Brain microvascular endothelial cell (primary cell): ENCODE data around the gene GPR27.

Source experiments
- DNase-seq: peaks from one replicate; pipeline ENCODE4 v3.0.0-alpha.2; 2020
- H3K27ac ChIP-seq: fragments of 250-450 bp; sonication (Bioruptor Pico); 2 replicates; pipeline ENCODE4 v1.5.1; 2020; ENCODE audit warnings: mild to moderate bottlenecking, moderate library complexity
- H3K27me3 ChIP-seq: fragments of 250-450 bp; sonication (Bioruptor Pico); replicated peaks from 2 replicates; pipeline ENCODE4 v1.5.1; 2020; ENCODE audit warnings: mild to moderate bottlenecking
- H3K36me3 ChIP-seq: fragments of 250-450 bp; sonication (Bioruptor Pico); replicated peaks from 2 replicates; pipeline ENCODE4 v1.5.1; 2020; ENCODE audit warnings: mild to moderate bottlenecking
- H3K4me3 ChIP-seq: 2 replicates; pipeline ENCODE4 v1.5.1; 2011; ENCODE audit warnings: low read depth, mild to moderate bottlenecking, control low read depth, low read length, moderate library complexity
- CTCF ChIP-seq: IDR thresholded peaks from 2 replicates; pipeline ENCODE4 v1.5.1; 2011; ENCODE audit warnings: low read depth, mild to moderate bottlenecking, moderate library complexity, low read length, control low read depth, inconsistent platforms; ENCODE audit errors: missing control alignments
- in situ Hi-C: cut with HindIII; loops from 2 replicates; pipeline ENCODE4 v1.10.0; 2017; ENCODE audit warnings: low sequenced_read_pairs, low pct_ligation_motif_present

GPR27 gene

GRCh38 chr3:71754610-71755253 lies 1.1 kb downstream of the GPR27 start:
- Histone ChIP-seq H3K4me3 (no peak overlapping the region), H3K27me3 (peaks cover 62% of the 10 kb centered on the region), H3K36me3 (no peaks in the 10 kb centered on the region), H3K27ac (no peak overlapping the region)
- in situ Hi-C loops, result no loop called here
- TF ChIP-seq CTCF, result no peak
- DNase-seq, result no peak

- Histone ChIP-seq H3K27me3 (peaks cover 48% of the 10 kb centered on the region), H3K36me3 (no peaks in the 10 kb centered on the region), H3K4me3 (no peak overlapping the region), H3K27ac (no peak overlapping the region)
- in situ Hi-C loops, result no loop called here
- no peak for TF ChIP-seq CTCF
- DNase-seq, result no peak
Measured at GRCh38 chr3:71758091-71758490, 4.4 kb downstream of the GPR27 start.

- DNase-seq, result no peak
- Histone ChIP-seq H3K4me3 (no peak overlapping the region), H3K36me3 (no peaks in the 10 kb centered on the region), H3K27ac (no peak overlapping the region), H3K27me3 (peaks cover 40% of the 10 kb centered on the region)
- TF ChIP-seq CTCF, result no peak
- in situ Hi-C loops, result no loop called here
Measured at GRCh38 chr3:71759401-71759800, 5.7 kb downstream of the GPR27 start.

- Histone ChIP-seq H3K27me3 (peaks cover 33% of the 10 kb centered on the region), H3K27ac (no peak overlapping the region), H3K36me3 (no peaks in the 10 kb centered on the region), H3K4me3 (no peak overlapping the region)
- in situ Hi-C loops, result no loop called here
- TF ChIP-seq CTCF, result no peak
- DNase-seq, result no peak
Measured at GRCh38 chr3:71760140-71760539, 6.5 kb downstream of the GPR27 start.

GRCh38 chr3:71763426-71763825 lies 9.8 kb downstream of the GPR27 start:
- no peak for DNase-seq
- Histone ChIP-seq H3K4me3 (no peak overlapping the region), H3K36me3 (no peaks in the 10 kb centered on the region), H3K27me3 (peaks cover 9% of the 10 kb centered on the region), H3K27ac (no peak overlapping the region)
- TF ChIP-seq CTCF, result no peak
- in situ Hi-C loops, result no loop called here

GRCh38 chr3:71771126-71771525 lies 17.5 kb downstream of the GPR27 start:
- in situ Hi-C loops, result no loop called here
- H3K4me3 ChIP-seq, result no peak overlapping the region
- H3K27ac ChIP-seq, result no peak overlapping the region
- DNase-seq, result no peak
- no peaks in the 10 kb centered on the region for H3K36me3 ChIP-seq
- TF ChIP-seq CTCF, result no peak
- no peaks in the 10 kb centered on the region for H3K27me3 ChIP-seq
